Panc1 (cell line): Measurements from ENCODE around the gene U2SURP. TPM values are rescaled to one million over a fixed set of nuclear protein-coding genes. Genes with fewer than 3 reads are reported as not detected.

Experiments
- ATAC-seq: fragments of 200-7000 bp; cut with Tn5 transposase; 2 replicates; pipeline ENCODE4 v1.9.1; 2020; ENCODE audit warnings: mild to moderate bottlenecking, moderate library complexity
- BruUV-seq: library from RNA; stranded (reverse); fragments of 400-500 nt; replicated peaks from 2 replicates; lab custom pipeline; 2021; lab: Mats Ljungman, UMichigan
- CTCF ChIA-PET: fragments of 300-600 bp; sonication (Branson Sonifier 250); formaldehyde crosslinking; loops from one replicate; lab custom pipeline; 2022; ENCODE audit warnings: antibody characterized with exemption; lab: Charles Lee
- POLR2A ChIA-PET: fragments of 300-600 bp; sonication (Branson Sonifier 250); formaldehyde crosslinking; loops from one replicate; lab custom pipeline; 2022; ENCODE audit warnings: antibody characterized with exemption; lab: Charles Lee
- DNase-seq: peaks from one replicate; pipeline ENCODE4 v3.0.0-alpha.2; 2010; ENCODE audit warnings: low read depth, low spot score
- H3K27ac ChIP-seq: 2 replicates; pipeline ENCODE4 v1.5.1; 2011; ENCODE audit warnings: mild to moderate bottlenecking, low read length, inconsistent platforms
- H3K27me3 ChIP-seq: fragments of 200-500 bp; sonication (Bioruptor generic); 2 replicates; pipeline ENCODE4 v1.6.0; 2014; ENCODE audit warnings: low read length, inconsistent platforms; ENCODE audit not compliant: control insufficient read depth, insufficient read depth
- H3K36me3 ChIP-seq: fragments of 200-500 bp; sonication (Bioruptor generic); 2 replicates; pipeline ENCODE4 v1.5.1; 2014; ENCODE audit warnings: inconsistent platforms, mild to moderate bottlenecking, low read length, moderate library complexity; ENCODE audit not compliant: control insufficient read depth, insufficient read depth
- H3K4me1 ChIP-seq: 2 replicates; pipeline ENCODE4 v1.5.1; 2011; ENCODE audit warnings: inconsistent platforms, mild to moderate bottlenecking, low read length, moderate library complexity; ENCODE audit not compliant: control insufficient read depth, insufficient read depth
- H3K4me3 ChIP-seq, 2 experiments: 2 replicates each; pipeline ENCODE4 v1.5.1; 2011 to 2012; ENCODE audit warnings: low read depth in 2 of 2, low read length in 2 of 2, mild to moderate bottlenecking in 2 of 2, inconsistent platforms in 1 of 2, moderate library complexity in 1 of 2
- H3K9me3 ChIP-seq: fragments of 200-500 bp; sonication (Bioruptor generic); 2 replicates; pipeline ENCODE4 v1.5.1; 2014; ENCODE audit warnings: low read depth, mild to moderate bottlenecking, inconsistent platforms, low read length, moderate library complexity; ENCODE audit not compliant: control insufficient read depth, insufficient read depth
- CTCF ChIP-seq: fragments of 450-650 bp; IDR thresholded peaks from 2 replicates; pipeline ENCODE4 v1.5.1; 2017; ENCODE audit warnings: mild to moderate bottlenecking
- POLR2AphosphoS5 ChIP-seq: IDR thresholded peaks from 2 replicates; pipeline ENCODE4 v1.6.1; 2012; ENCODE audit warnings: mild to moderate bottlenecking, low read depth, low read length, moderate library complexity
- REST ChIP-seq, 2 experiments: IDR thresholded peaks; 2 replicates each; pipeline ENCODE4 v1.6.1; 2011 to 2012; ENCODE audit warnings: low read depth in 2 of 2, control low read depth in 1 of 2, low read length in 1 of 2, mild to moderate bottlenecking in 1 of 2, moderate library complexity in 1 of 2; ENCODE audit not compliant: insufficient read depth in 1 of 2
- SIN3A ChIP-seq: IDR thresholded peaks from 2 replicates; pipeline ENCODE4 v1.6.1; 2012; ENCODE audit warnings: low read depth, mild to moderate bottlenecking, low read length, moderate library complexity, borderline replicate concordance; ENCODE audit not compliant: insufficient read depth
- TCF7L2 ChIP-seq: IDR thresholded peaks from 2 replicates; pipeline ENCODE4 v1.6.1; 2011; ENCODE audit warnings: mild to moderate bottlenecking, low read depth, low read length, inconsistent platforms
- in situ Hi-C: cut with HindIII; loops from 2 replicates; pipeline ENCODE4 v1.10.0; 2016; ENCODE audit warnings: low sequenced_read_pairs, low pct_unique_long_range_greater_than_20kb
- intact Hi-C: fragments of 100-400 bp; cut with micrococcal nuclease; formaldehyde crosslinking; loops from one replicate; pipeline ENCODE4 v1.10.0; 2022; ENCODE audit not compliant: unreplicated experiment
- total RNA-seq: library from RNA; stranded (reverse); gene quantifications from one replicate; pipeline ENCODE4 v1.2.1, GENCODE V29; 2021; ENCODE audit not compliant: unreplicated experiment

Gene U2SURP
- total RNA-seq, 1 experiment from 2014 or later, result 135 TPM

GRCh38 chr3:143100451-143100850 lies 99.1 kb downstream of the U2SURP start:
- no peak overlapping the region for H3K27ac ChIP-seq
- intact Hi-C loops, result no loop called here
- H3K4me1 ChIP-seq, result no peaks in the 10 kb centered on the region
- no TSS peak for BruUV-seq
- no peaks in the 10 kb centered on the region for H3K9me3 ChIP-seq
- ChIA-PET POLR2A (no interaction called here), CTCF (no interaction called here)
- no peak for DNase-seq
- H3K36me3 ChIP-seq, result no peaks in the 10 kb centered on the region
- peaks cover 14% of the 10 kb centered on the region for H3K27me3 ChIP-seq
- H3K4me3 ChIP-seq, result no peak overlapping the region
- TF ChIP-seq TCF7L2, result no peak
- TF ChIP-seq CTCF, result no peak
- no peak for TF ChIP-seq POLR2AphosphoS5
- no peak for TF ChIP-seq SIN3A
- no peak for TF ChIP-seq REST (IDR thresholded peaks at IDR 0.05; ENCODE audit: insufficient read depth in 1 of 2, low read depth in 2 of 2, low read length in 1 of 2)
- in situ Hi-C loops, result no loop called here
- no peak for ATAC-seq

GRCh38 chr3:143101792-143102381 lies 100.5 kb downstream of the U2SURP start:
- no TSS peak for BruUV-seq
- CTCF ChIA-PET, result no interaction called here

More at GRCh38 chr3:143101792-143102381, 100.5 kb downstream of the U2SURP start:
- DNase-seq (no peak), ATAC-seq (no peak)
- TF ChIP-seq CTCF, result no peak
- TF ChIP-seq POLR2AphosphoS5, result no peak
- TF ChIP-seq SIN3A, result no peak
- no peak for TF ChIP-seq REST (IDR thresholded peaks at IDR 0.05; ENCODE audit: insufficient read depth in 1 of 2, low read depth in 2 of 2, low read length in 1 of 2)
- no peak for TF ChIP-seq TCF7L2
- no peak overlapping the region for H3K27ac ChIP-seq
- no peaks in the 10 kb centered on the region for H3K36me3 ChIP-seq
- no peaks in the 10 kb centered on the region for H3K9me3 ChIP-seq
- H3K27me3 ChIP-seq, result peaks cover 20% of the 10 kb centered on the region
- POLR2A ChIA-PET, result no interaction called here
- no peak overlapping the region for H3K4me3 ChIP-seq
- no peaks in the 10 kb centered on the region for H3K4me1 ChIP-seq
- intact Hi-C loops (no loop called here), in situ Hi-C loops (no loop called here)
